Esophagus muscularis mucosa (tissue), 4 donors: ENCODE measurements around the gene CSNK1G1. TPM values are rescaled to one million over a fixed set of nuclear protein-coding genes. Genes with fewer than 3 reads are reported as not detected.

Source experiments
- DNase-seq: peaks from one replicate; pipeline ENCODE4 v3.0.0-alpha.2; 2017; ENCODE audit errors: extremely low spot score
- H3K27ac ChIP-seq, 4 donors: fragments of 200-600 bp; sonication (generic); replicated peaks in 1 of 4; 1 replicate in 3 of 4; 2 replicates in 1 of 4; pipeline ENCODE4 v1.5.1; 2016 to 2019; ENCODE audit warnings: mild to moderate bottlenecking in 1 of 4
- H3K27me3 ChIP-seq, 4 donors: fragments of 200-600 bp; sonication (generic); one replicate each; pipeline versions ENCODE4 v1.5.1 to v1.6.0; 2016 to 2019
- H3K36me3 ChIP-seq, 4 donors: fragments of 200-600 bp; sonication (generic); one replicate each; pipeline ENCODE4 v1.5.1; 2016 to 2019
- H3K4me1 ChIP-seq, 4 donors: fragments of 200-600 bp; sonication (generic); one replicate each; pipeline ENCODE4 v1.5.1; 2016 to 2019
- H3K4me3 ChIP-seq, 4 donors: fragments of 200-600 bp; sonication (generic); 1 replicate in 2 of 4; 2 replicates in 2 of 4; pipeline ENCODE4 v1.5.1; 2016 to 2019; ENCODE audit warnings: mild to moderate bottlenecking in 4 of 4, moderate library complexity in 1 of 4
- H3K9me3 ChIP-seq, 4 donors: fragments of 200-600 bp; sonication (generic); 1 replicate in 3 of 4; 2 replicates in 1 of 4; pipeline ENCODE4 v1.5.1; 2016 to 2019
- CTCF ChIP-seq, 3 experiments: fragments of 200-600 bp in 2 of 3; fragments of 450-650 bp in 1 of 3; sonication (generic) in 2 of 3; IDR thresholded peaks; one replicate each; pipeline ENCODE4 v1.5.1; 2017 to 2019; ENCODE audit warnings: antibody characterized with exemption in 3 of 3, mild to moderate bottlenecking in 2 of 3, moderate library complexity in 1 of 3
- EP300 ChIP-seq: sonication (generic); formaldehyde crosslinking; IDR thresholded peaks from one replicate; pipeline ENCODE4 v1.6.1; 2017; ENCODE audit warnings: antibody characterized with exemption
- POLR2A ChIP-seq: fragments of 450-650 bp; IDR thresholded peaks from one replicate; pipeline ENCODE4 v1.6.1; 2017; ENCODE audit warnings: antibody characterized with exemption, moderate library complexity, mild to moderate bottlenecking, low read depth
- POLR2AphosphoS5 ChIP-seq, 2 donors: sonication (generic); formaldehyde crosslinking; IDR thresholded peaks; one replicate each; pipeline ENCODE4 v1.6.1; 2017; ENCODE audit warnings: antibody characterized with exemption in 2 of 2
- WGBS: methylation state at CpG from one replicate; pipeline ENCODE4 v1.1.5; 2018; 5-methylcytosine and 5-hydroxymethylcytosine counted together
- intact Hi-C: fragments of 100-400 bp; cut with DNase I; formaldehyde crosslinking; loops from one replicate; pipeline ENCODE4 v1.15.1; 2023
- total RNA-seq, 4 donors: library from RNA; depleted of rRNA; stranded (reverse); fragments of >200 nt; gene quantifications; one replicate each; pipeline versions ENCODE4 v1.1.0 to v1.2.1, GENCODE V29; 2016

The CSNK1G1 gene
- total RNA-seq, 4 donors from 2014 or later: 9.1 to 11.2 (median 10.1) TPM

GRCh38 chr15:64162869-64163658, 192.9 kb downstream of the CSNK1G1 start, which contains the start of gene PPIB:
PPIB (minus strand) TSS chr15:64163022; CDS start chr15:64162986, 36 bp downstream.
- WGBS: under 1% methylated on average over 22 of the region's 69 CpGs
- peaks cover 30 to 38% (median 36%) of the 10 kb centered on the region in 4 donors for H3K36me3 ChIP-seq
- H3K4me3 ChIP-seq: peak within 1 kb of the TSS; percentile 75 to 84 (median 82)
- intact Hi-C loops: loop anchor here (5.0 to 10.0 kb wide), 2 partner anchors 194 to 222 kb away; partner anchors contain the start of genes CSNK1G1, PCLAF and TRIP4
- H3K4me1 ChIP-seq: peaks cover 46 to 53% (median 49%) of the 10 kb centered on the region in 4 donors
- peak; percentile 99 for DNase-seq
- TF ChIP-seq EP300 (no peak), CTCF (IDR thresholded peaks at IDR 0.05) (peak in 2 of 3 experiments; percentile 52 to 57), POLR2AphosphoS5 (IDR thresholded peaks at IDR 0.05) (peak; percentile 84 to 93), POLR2A (peak; percentile 80)
- no peaks in the 10 kb centered on the region for H3K9me3 ChIP-seq
- peak within 1 kb of the TSS; percentile 80 to 90 (median 86) for H3K27ac ChIP-seq
- no peaks in the 10 kb centered on the region for H3K27me3 ChIP-seq

- H3K9me3 ChIP-seq: no peaks in the 10 kb centered on the region
- DNase-seq: no peak
- no peaks in the 10 kb centered on the region for H3K27me3 ChIP-seq
- H3K4me3 ChIP-seq: peak overlapping the region; percentile 75 to 84 (median 82)
- H3K36me3 ChIP-seq: peaks cover 35 to 43% (median 42%) of the 10 kb centered on the region in 4 donors
- peaks cover 46 to 56% (median 52%) of the 10 kb centered on the region in 4 donors for H3K4me1 ChIP-seq
- peak overlapping the region; percentile 80 to 90 (median 86) for H3K27ac ChIP-seq
- TF ChIP-seq POLR2A (no peak), POLR2AphosphoS5 (IDR thresholded peaks at IDR 0.05) (no peak), EP300 (no peak), CTCF (IDR thresholded peaks at IDR 0.05) (no peak)
- WGBS: 4% methylated on average over 12 of the region's 21 CpGs
- intact Hi-C loops: loop anchor here (5.0 to 10.0 kb wide), 2 partner anchors 195 to 222 kb away; partner anchors contain the start of genes CSNK1G1, PCLAF and TRIP4
Measured at GRCh38 chr15:64162478-64162868, 193.5 kb downstream of the CSNK1G1 start.

GRCh38 chr15:64161688-64162477, 194.1 kb downstream of the CSNK1G1 start:
- no peaks in the 10 kb centered on the region for H3K27me3 ChIP-seq
- no peaks in the 10 kb centered on the region for H3K9me3 ChIP-seq
- peak overlapping the region; percentile 80 to 90 (median 86) for H3K27ac ChIP-seq
- intact Hi-C loops: loop anchor here (5.0 to 10.0 kb wide), 2 partner anchors 195 to 223 kb away; partner anchors contain the start of genes CSNK1G1, PCLAF and TRIP4
- no peak for DNase-seq
- peak overlapping the region; percentile 75 to 84 (median 82) for H3K4me3 ChIP-seq
- 56% methylated on average over 12 of the region's 12 CpGs for whole genome bisulfite sequencing
- H3K4me1 ChIP-seq: peaks cover 46 to 62% (median 52%) of the 10 kb centered on the region in 4 donors
- peaks cover 41 to 49% (median 48%) of the 10 kb centered on the region in 4 donors for H3K36me3 ChIP-seq
- no peak for TF ChIP-seq POLR2AphosphoS5 (IDR thresholded peaks at IDR 0.05)
- TF ChIP-seq CTCF (IDR thresholded peaks at IDR 0.05): no peak
- no peak for TF ChIP-seq EP300
- TF ChIP-seq POLR2A: no peak

- Histone ChIP-seq H3K4me1 (peaks cover 55 to 66% (median 58%) of the 10 kb centered on the region in 4 donors), H3K36me3 (peaks cover 62 to 78% (median 74%) of the 10 kb centered on the region in 4 donors), H3K4me3 (no peak overlapping the region), H3K9me3 (no peaks in the 10 kb centered on the region), H3K27ac (no peak overlapping the region), H3K27me3 (no peaks in the 10 kb centered on the region)
- DNase-seq: no peak
- TF ChIP-seq EP300: no peak
- no peak for TF ChIP-seq POLR2A
- TF ChIP-seq CTCF (IDR thresholded peaks at IDR 0.05): no peak
- TF ChIP-seq POLR2AphosphoS5 (IDR thresholded peaks at IDR 0.05): no peak
- WGBS: 88% methylated on average over 11 of the region's 11 CpGs
- intact Hi-C loops: no loop called here
Measured at GRCh38 chr15:64158363-64159134, 197.4 kb downstream of the CSNK1G1 start.
